ENCODE results near the gene DGLUCY. TPM values are rescaled to one million over a fixed set of nuclear protein-coding genes. Genes with fewer than 3 reads are reported as not detected.

Gene DGLUCY
- total RNA-seq, 1 donor from 2014 or later, result 8.3 TPM

GRCh38 chr14:91237219-91237618 lies 123.3 kb downstream of the DGLUCY start:
- Mint-ChIP-seq H3K9me3 (ENCODE audit: unreplicated experiment) (peaks cover 3% of the 10 kb centered on the region), H3K4me3 (ENCODE audit: unreplicated experiment) (no peak overlapping the region), H3K27ac (ENCODE audit: unreplicated experiment) (no peak overlapping the region), H3K36me3 (ENCODE audit: unreplicated experiment) (peaks cover 17% of the 10 kb centered on the region), H3K27me3 (ENCODE audit: unreplicated experiment) (peaks cover 7% of the 10 kb centered on the region), H3K4me1 (ENCODE audit: low read depth, unreplicated experiment) (no peaks in the 10 kb centered on the region)
- no peak for DNase-seq
- TF ChIP-seq, protein P1, sequence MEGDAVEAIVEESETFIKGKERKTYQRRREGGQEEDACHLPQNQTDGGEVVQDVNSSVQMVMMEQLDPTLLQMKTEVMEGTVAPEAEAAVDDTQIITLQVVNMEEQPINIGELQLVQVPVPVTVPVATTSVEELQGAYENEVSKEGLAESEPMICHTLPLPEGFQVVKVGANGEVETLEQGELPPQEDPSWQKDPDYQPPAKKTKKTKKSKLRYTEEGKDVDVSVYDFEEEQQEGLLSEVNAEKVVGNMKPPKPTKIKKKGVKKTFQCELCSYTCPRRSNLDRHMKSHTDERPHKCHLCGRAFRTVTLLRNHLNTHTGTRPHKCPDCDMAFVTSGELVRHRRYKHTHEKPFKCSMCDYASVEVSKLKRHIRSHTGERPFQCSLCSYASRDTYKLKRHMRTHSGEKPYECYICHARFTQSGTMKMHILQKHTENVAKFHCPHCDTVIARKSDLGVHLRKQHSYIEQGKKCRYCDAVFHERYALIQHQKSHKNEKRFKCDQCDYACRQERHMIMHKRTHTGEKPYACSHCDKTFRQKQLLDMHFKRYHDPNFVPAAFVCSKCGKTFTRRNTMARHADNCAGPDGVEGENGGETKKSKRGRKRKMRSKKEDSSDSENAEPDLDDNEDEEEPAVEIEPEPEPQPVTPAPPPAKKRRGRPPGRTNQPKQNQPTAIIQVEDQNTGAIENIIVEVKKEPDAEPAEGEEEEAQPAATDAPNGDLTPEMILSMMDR (IDR thresholded peaks at IDR 0.05; ENCODE audit: partially characterized antibody, unreplicated experiment), result no peak

GRCh38 chr14:91238085-91238484 lies 124.2 kb downstream of the DGLUCY start:
- Mint-ChIP-seq H3K27me3 (ENCODE audit: unreplicated experiment) (peaks cover 7% of the 10 kb centered on the region), H3K27ac (ENCODE audit: unreplicated experiment) (no peak overlapping the region), H3K4me3 (ENCODE audit: unreplicated experiment) (no peak overlapping the region), H3K4me1 (ENCODE audit: low read depth, unreplicated experiment) (no peaks in the 10 kb centered on the region), H3K36me3 (ENCODE audit: unreplicated experiment) (peaks cover 17% of the 10 kb centered on the region), H3K9me3 (ENCODE audit: unreplicated experiment) (peaks cover 3% of the 10 kb centered on the region)
- no peak for DNase-seq
- TF ChIP-seq, protein P1 (IDR thresholded peaks at IDR 0.05; ENCODE audit: partially characterized antibody, unreplicated experiment), result no peak

DNA sequence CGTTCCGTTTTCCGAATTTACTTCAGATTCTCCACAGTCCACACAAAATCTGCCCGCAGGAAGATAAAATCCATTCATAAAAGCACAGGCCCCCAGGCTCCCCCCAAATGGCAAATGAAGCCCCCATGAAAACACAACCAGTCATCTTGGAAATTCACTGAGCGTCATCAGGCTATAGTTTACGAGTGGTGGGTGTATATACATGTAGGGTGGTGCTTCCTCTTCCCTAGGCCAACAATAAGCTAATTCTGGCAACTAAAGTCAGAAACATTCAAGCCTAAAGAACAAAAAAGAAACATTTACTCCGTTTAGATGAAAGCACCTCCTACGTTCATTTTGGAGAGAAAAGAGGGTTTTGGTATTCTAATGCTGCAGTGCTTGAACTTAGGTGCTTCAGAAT lies 124.8 kb downstream of the DGLUCY start:
- no peak overlapping the region for H3K4me3 Mint-ChIP-seq (ENCODE audit: unreplicated experiment)

GRCh38 chr14:91241863-91242262 lies 128.0 kb downstream of the DGLUCY start:
- TF ChIP-seq, protein P1 (IDR thresholded peaks at IDR 0.05; ENCODE audit: partially characterized antibody, unreplicated experiment), result no peak
- Mint-ChIP-seq H3K9me3 (ENCODE audit: unreplicated experiment) (peaks cover 3% of the 10 kb centered on the region), H3K27me3 (ENCODE audit: unreplicated experiment) (peaks cover 9% of the 10 kb centered on the region), H3K27ac (ENCODE audit: unreplicated experiment) (no peak overlapping the region), H3K4me3 (ENCODE audit: unreplicated experiment) (no peak overlapping the region), H3K4me1 (ENCODE audit: low read depth, unreplicated experiment) (no peaks in the 10 kb centered on the region), H3K36me3 (ENCODE audit: unreplicated experiment) (peaks cover 10% of the 10 kb centered on the region)
- no peak for DNase-seq

More for the DNA sequence above, 124.8 kb downstream of the DGLUCY start:
- DNase-seq, result no peak
- no peaks in the 10 kb centered on the region for H3K4me1 Mint-ChIP-seq (ENCODE audit: low read depth, unreplicated experiment)
- H3K27ac Mint-ChIP-seq (ENCODE audit: unreplicated experiment), result no peak overlapping the region
- peaks cover 7% of the 10 kb centered on the region for H3K27me3 Mint-ChIP-seq (ENCODE audit: unreplicated experiment)
- H3K36me3 Mint-ChIP-seq (ENCODE audit: unreplicated experiment), result peaks cover 17% of the 10 kb centered on the region
- H3K9me3 Mint-ChIP-seq (ENCODE audit: unreplicated experiment), result peaks cover 3% of the 10 kb centered on the region
- TF ChIP-seq, protein P1 (IDR thresholded peaks at IDR 0.05; ENCODE audit: partially characterized antibody, unreplicated experiment), result no peak

- Mint-ChIP-seq H3K4me1 (ENCODE audit: low read depth, unreplicated experiment) (no peaks in the 10 kb centered on the region), H3K27me3 (ENCODE audit: unreplicated experiment) (peaks cover 7% of the 10 kb centered on the region), H3K36me3 (ENCODE audit: unreplicated experiment) (peaks cover 10% of the 10 kb centered on the region), H3K9me3 (ENCODE audit: unreplicated experiment) (peaks cover 3% of the 10 kb centered on the region), H3K27ac (ENCODE audit: unreplicated experiment) (no peak overlapping the region), H3K4me3 (ENCODE audit: unreplicated experiment) (no peak overlapping the region)
- TF ChIP-seq, protein P1 (IDR thresholded peaks at IDR 0.05; ENCODE audit: partially characterized antibody, unreplicated experiment), result no peak
- DNase-seq, result no peak
These were observed 128.8 kb downstream of the DGLUCY start for GRCh38 chr14:91242635-91243034.

Measured in glutamatergic neuron (in vitro differentiated cells).